Left renal pelvis (tissue), 4 donors: ENCODE results near the gene VPS35L. TPM values are rescaled to one million over a fixed set of nuclear protein-coding genes. Genes with fewer than 3 reads are reported as not detected.

Experiments used
- DNase-seq, 4 donors: peaks; one replicate each; pipeline ENCODE4 v3.0.0-alpha.2; 2013; ENCODE audit warnings: low read depth in 4 of 4, low spot score in 3 of 4
- polyA plus RNA-seq, 4 donors: library from polyadenylated mRNA; unstranded; fragments of 120-200 nt; gene quantifications; one replicate each; pipeline ENCODE4 v1.2.1, GENCODE V29; 2013; ENCODE audit not compliant: insufficient read length in 4 of 4

The VPS35L gene
- polyA plus RNA-seq, 4 donors = 46.0 to 65.0 (median 63.5) TPM

- peak; percentile 7 to 31 (median 12) for DNase-seq
Observed at GRCh38 chr16:19589771-19590302, 34.3 kb downstream of the VPS35L start.

- DNase-seq = no peak
Observed at GRCh38 chr16:19595043-19595767, 39.7 kb downstream of the VPS35L start.

- no peak for DNase-seq
Observed at GRCh38 chr16:19598805-19599510, 43.5 kb downstream of the VPS35L start.

- DNase-seq = no peak
Observed at GRCh38 chr16:19599968-19600716, 44.6 kb downstream of the VPS35L start.

DNA sequence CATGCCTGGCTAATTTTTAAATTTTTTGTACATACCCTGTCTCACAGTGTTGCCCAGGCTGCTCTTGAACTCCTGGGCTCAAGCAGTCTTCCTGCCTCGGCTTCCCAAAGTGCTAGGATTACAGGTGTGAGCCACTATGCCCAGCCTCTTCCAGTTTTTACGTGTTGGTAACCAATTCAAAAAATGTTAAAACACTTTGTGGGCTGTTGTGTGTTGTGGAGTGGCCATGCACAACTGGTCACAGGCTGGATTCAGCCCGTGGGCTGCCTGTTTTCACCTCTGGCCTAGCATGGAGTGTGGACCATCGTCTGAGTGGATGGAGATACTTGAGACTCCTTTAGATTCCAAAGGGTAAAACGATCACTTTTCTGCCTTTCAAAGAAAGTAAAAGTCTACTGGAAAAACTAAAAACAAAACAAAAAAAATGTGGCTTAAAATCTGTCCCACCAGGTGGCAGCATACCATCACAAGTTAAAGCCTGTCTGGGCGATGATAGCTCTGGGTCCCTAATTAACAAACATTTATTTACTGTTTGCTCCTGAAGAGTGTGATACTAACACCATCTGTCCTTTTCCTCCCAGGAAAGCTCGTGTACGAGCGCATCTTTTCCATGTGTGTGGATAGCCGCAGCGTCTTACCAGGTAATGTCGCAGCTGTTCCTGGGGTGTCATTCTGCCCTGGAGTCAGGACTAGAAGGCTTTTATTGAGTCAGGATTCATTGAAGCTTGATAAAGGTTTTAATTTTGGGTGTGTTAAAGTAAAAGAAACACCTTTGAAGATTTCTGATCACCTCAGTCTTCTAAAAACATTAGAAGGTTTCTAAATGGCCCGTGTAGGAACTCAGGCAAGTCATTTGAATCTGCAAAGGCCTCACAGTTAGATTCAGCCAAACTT, 45.8 kb downstream of the VPS35L start:
- peak in 3 of 4 donors; percentile 14 to 19 (median 15) for DNase-seq

- no peak for DNase-seq
Observed at GRCh38 chr16:19604911-19605310, 49.4 kb downstream of the VPS35L start.

GRCh38 chr16:19605701-19606100, 50.2 kb downstream of the VPS35L start:
- no peak for DNase-seq

DNA sequence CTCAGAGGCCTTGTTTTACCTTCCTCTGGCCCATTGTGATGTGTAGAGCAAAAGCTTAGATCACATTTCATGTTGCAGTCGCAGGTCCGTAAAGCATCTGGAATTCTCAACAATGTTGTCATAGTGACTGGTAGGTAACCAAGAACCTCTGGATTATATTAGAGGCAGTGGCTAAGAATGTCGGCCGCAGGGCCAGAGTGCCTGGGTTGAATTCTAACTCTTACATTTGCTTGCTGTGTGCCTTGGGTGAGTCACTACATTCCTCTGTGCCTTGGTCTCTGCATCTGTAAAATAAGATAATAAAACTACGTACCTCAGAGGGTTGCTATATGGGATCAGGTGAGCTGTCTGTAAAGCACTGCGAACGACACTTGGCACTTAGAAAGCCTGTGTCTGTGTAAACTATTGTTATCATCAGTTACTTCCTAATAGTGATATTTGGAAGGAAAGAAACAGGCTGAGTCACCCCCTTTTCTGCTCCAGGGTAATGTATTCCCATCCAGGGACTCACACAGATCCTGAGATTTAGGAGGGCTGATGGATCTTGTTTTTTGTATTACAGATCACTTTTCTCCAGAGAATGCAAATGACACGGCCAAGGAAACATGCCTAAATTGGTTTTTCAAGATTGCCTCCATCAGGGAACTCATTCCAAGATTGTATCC, 52.2 kb downstream of the VPS35L start:
- DNase-seq = no peak

- DNase-seq = no peak
Observed at GRCh38 chr16:19609359-19609758, 53.9 kb downstream of the VPS35L start.

DNA sequence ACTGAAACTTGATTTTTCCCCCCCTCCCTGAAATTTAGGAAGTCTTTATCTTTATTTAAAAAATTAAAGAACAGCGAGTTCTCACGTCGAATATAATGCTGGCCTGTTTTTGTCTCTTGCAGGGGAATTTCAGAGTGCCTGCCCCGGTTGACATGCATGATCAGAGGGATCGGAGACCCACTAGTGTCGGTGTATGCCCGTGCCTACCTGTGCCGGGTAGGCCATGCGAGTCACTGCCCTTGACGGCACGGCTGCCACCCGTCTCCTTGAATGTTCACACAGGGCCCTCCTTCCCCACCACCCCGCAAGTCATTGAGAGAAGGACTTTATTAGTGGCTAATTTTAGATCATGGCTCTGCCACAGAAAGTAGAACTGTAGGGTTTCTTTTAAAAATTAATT, 54.7 kb downstream of the VPS35L start:
- DNase-seq = no peak

- DNase-seq = no peak
Observed at GRCh38 chr16:19613834-19614233, 58.3 kb downstream of the VPS35L start.

DNA sequence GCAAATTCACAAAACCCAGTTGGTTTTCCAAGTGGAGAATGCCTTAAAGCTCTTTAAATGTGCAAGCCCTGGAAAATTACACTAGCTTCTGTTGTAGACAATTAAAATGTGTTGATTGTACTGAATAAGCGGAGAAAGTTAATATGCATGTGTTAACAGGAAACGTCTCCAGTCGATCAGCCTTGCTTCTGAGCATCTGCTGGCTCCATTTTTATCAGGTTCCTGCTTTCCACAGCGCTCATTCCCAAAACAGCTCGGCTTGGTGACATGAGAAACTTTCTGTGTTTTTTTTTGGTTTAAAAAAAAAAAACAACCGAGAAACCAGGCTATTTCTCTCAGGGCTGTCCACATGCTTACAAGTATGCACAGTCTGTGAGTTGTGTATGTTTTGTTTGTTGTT, 60.7 kb downstream of the VPS35L start:
- no peak for DNase-seq

DNA sequence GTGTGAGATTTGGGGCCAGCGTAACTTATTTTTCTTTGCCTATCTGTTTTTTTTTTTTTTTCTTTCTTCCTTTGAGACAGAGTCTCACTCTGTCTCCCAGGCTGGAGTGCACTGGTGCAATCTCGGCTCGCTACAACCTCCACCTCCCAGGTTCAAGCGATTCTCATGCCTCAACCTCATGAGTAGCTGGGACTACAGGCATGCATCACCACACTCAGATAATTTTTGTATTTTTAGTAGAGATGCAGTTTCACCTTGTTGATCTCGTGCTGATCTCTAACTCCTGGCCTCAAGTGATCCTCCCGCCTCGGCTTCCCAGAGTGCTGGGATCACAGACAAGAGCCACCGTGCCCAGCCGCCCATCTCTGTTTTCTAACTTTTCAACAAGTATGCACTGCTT, 63.4 kb downstream of the VPS35L start:
- DNase-seq = no peak

DNA sequence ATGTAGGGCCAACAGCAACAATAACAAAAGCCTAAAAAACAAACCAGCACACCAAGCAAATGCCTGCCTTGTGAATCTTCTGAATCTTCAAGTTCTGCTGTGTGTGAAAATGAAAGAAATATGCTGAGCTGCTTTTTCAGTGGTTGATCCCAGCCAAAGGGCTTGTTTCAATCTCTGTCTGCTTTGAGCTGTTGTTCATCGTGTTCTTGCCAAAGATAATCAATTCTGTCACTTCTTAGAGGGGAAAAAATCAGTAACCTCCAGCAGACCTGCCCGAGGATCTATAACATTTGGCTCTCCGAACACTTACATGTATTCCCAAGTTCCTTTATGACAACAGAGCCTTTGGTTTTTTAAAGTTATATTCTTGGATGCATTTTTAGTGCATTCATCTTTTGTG, 65.9 kb downstream of the VPS35L start:
- no peak for DNase-seq

- no peak for DNase-seq
Observed at GRCh38 chr16:19625039-19625438, 69.5 kb downstream of the VPS35L start.

- no peak for DNase-seq
Observed at GRCh38 chr16:19636436-19637267, 81.1 kb downstream of the VPS35L start.

DNA sequence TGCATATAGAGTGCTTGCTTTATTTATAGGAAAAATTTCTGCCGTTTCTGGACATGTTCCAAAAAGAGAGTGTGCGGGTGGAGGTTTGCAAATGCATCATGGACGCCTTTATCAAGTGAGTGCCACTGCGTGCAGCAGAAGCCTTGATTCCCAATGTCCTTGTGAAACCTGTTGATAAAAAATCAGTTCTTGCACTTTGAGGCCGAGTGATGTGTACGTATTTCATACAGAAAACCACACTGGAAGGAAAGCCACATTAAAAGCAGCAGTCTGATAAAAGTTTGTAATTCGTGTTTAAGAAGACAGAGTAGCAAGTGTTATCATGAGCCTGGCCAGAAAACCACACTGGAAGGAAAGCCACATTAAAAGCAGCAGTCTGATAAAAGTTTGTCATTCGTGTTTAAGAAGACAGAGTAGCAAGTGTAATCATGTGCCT, 84.5 kb downstream of the VPS35L start:
- no peak for DNase-seq

DNA sequence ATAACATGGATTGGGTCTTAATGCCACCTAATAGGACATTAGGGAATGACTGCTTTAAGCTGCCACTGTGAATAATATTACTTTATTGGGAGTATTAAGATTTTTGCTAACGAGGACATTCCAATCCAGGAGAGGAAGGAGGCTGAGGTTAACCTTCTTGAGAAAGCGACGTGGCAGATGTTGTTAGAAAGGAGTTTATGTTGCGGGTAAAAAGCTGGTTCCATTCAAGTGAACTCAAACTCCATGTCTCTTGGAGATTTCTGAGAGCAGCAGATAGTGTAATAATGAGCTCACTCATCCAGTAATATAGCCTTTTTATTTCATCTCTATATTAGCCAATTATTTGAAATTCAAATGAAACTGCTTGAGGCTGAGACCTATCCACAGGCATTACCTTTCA, 87.0 kb downstream of the VPS35L start:
- DNase-seq = no peak

- DNase-seq = no peak
Observed at GRCh38 chr16:19644877-19645276, 89.4 kb downstream of the VPS35L start.
